Measurements from ENCODE around the gene SLC17A9.
A peak's percentile ranks its signal among the peaks of the same experiment; 100 is the strongest.

SLC17A9 gene

GRCh38 chr20:63017826-63018411 is 65.4 kb downstream of the SLC17A9 start:
- Histone ChIP-seq H3K9me3 (peaks cover 3 to 29% (median 23%) of the 10 kb centered on the region in 3 donors), H3K36me3 (no peaks in the 10 kb centered on the region), H3K27me3 (peaks cover 0 to 82% of the 10 kb centered on the region in 2 donors), H3K4me3 (no peak overlapping the region), H3K27ac (no peak overlapping the region), H3K4me1 (no peaks in the 10 kb centered on the region)
- DNase-seq, result peak in 1 of 2 donors; percentile 57
- intact Hi-C loops (cut with DNase I; ENCODE audit: low total_unique reads), result no loop called here
- TF ChIP-seq CTCF (IDR thresholded peaks at IDR 0.05), result no peak

Measured in tibial artery (tissue), 4 donors.